Heart right ventricle (tissue), 16 donors: Measurements from ENCODE around the gene NDUFA9. TPM values are rescaled to one million over a fixed set of nuclear protein-coding genes. Genes with fewer than 3 reads are reported as not detected.

Experiments
- ATAC-seq, 8 donors: fragments of 200-7000 bp; cut with Tn5 transposase; one replicate each; pipeline ENCODE4 v1.9.1; 2020; ENCODE audit warnings: mild to moderate bottlenecking in 8 of 8, moderate library complexity in 8 of 8, moderate number of reproducible peaks in 1 of 8
- DNase-seq, 2 donors: peaks; one replicate each; pipeline ENCODE4 v3.0.0-alpha.2; 2020
- H3K27ac ChIP-seq, 10 donors: fragments of 200-600 bp; sonication (generic) in 2 of 10; one replicate each; pipeline versions ENCODE4 v1.5.0 to v1.8.0; 2020 to 2022; ENCODE audit warnings: mild to moderate bottlenecking in 3 of 10
- H3K27me3 ChIP-seq, 7 donors: fragments of 200-600 bp; one replicate each; pipeline ENCODE4 v1.8.0; 2021 to 2022; ENCODE audit warnings: mild to moderate bottlenecking in 2 of 7
- H3K36me3 ChIP-seq, 9 donors: fragments of 200-600 bp; sonication (generic) in 1 of 9; one replicate each; pipeline versions ENCODE4 v1.5.0 to v1.8.0; 2020 to 2022; ENCODE audit warnings: mild to moderate bottlenecking in 2 of 9
- H3K4me1 ChIP-seq, 9 donors: fragments of 200-600 bp; sonication (generic) in 1 of 9; one replicate each; pipeline versions ENCODE4 v1.5.0 to v1.8.0; 2020 to 2022; ENCODE audit warnings: mild to moderate bottlenecking in 4 of 9
- H3K4me3 ChIP-seq, 10 donors: fragments of 200-600 bp; sonication (generic) in 2 of 10; one replicate each; pipeline versions ENCODE4 v1.5.0 to v1.8.0; 2020 to 2022; ENCODE audit warnings: mild to moderate bottlenecking in 7 of 10, moderate library complexity in 2 of 10
- H3K9me3 ChIP-seq, 11 donors: fragments of 200-600 bp in 10 of 11; sonication (generic) in 2 of 11; one replicate each; pipeline versions ENCODE4 v1.5.0 to v1.8.0; 2013 to 2022; ENCODE audit warnings: mild to moderate bottlenecking in 2 of 11, control low read depth in 1 of 11, moderate library complexity in 1 of 11
- WGBS, 2 donors: extraction: QIAGEN DNeasy Blood & Tissue Kit; methylation state at CpG; one replicate each; pipeline ENCODE4 v1.1.7; 2013; ENCODE audit warnings: inconsistent platforms in 1 of 2; 5-methylcytosine and 5-hydroxymethylcytosine counted together
- intact Hi-C, 10 donors: fragments of 100-400 bp; cut with DNase I; formaldehyde crosslinking; loops; one replicate each; pipeline versions ENCODE4 v1.11.1 to v1.14.2; 2022
- polyA plus RNA-seq, 2 donors: library from polyadenylated mRNA; stranded (reverse); fragments of 200-250 nt; gene quantifications; one replicate each; pipeline ENCODE4 v1.2.3, GENCODE V29; 2013
- total RNA-seq, 10 donors: library from RNA; stranded (reverse); fragmentation: NEBNext Ultra II Directional in 3 of 10; extraction: Animal tissue kit (Norgen Biotek cat#: 25700) in 3 of 10; gene quantifications; one replicate each; pipeline versions ENCODE4 v1.2.1 to v1.2.4, GENCODE V29; 2021 to 2023
- TF ChIP-seq, protein P1 (sequence below), 9 donors: fragments of 200-600 bp; sonication (generic) in 2 of 9; IDR thresholded peaks; one replicate each; pipeline versions ENCODE4 v1.5.0 to v1.8.0; 2021 to 2022; ENCODE audit warnings: antibody characterized with exemption in 9 of 9, mild to moderate bottlenecking in 5 of 9, moderate library complexity in 1 of 9
- donor health status: Arrhythmogenic right ventricular cardiomyopathy.
- donor health status: ischemic (EF 13 %, LVEDD 7.1; RV severe dilation, severe dysfunction).
- donor health status: healthy with polysubstance abuse.
- donor health status: DM: no; HTN: yes; CAD: no.
- donor health status: DM: no; HTN: no; CAD: no.
- donor health status: ischemic (EF 25% LVEDD 6.9; RV normal size, moderate dysfunction).
- donor health status: ischemic (EF 25% LVEDD 5.7; RV mildly dilated, moderate dysfunction).
- donor health status: healthy.
- donor health status: DM: yes; HTN: yes; CAD: no.
- donor health status: Ischemic cardiomyopathy.
- donor health status: ischemic (EF 35%, LVEDD 5.7; RV mildly dilated, moderate dysfunction).
- donor health status: nonischemic (EF 11% LVEDD 7.7; RV severe dilation, severe dysfunction).
- donor health status: DM: yes; HTN: yes; CAD: no.
- donor health status: PGD.
- donor health status: ischemic (EF 29% LVEDD 5.4; RV normal size, mild dysfunction).
- donor health status: nonischemic (EF 23%, LVEDD 6.1; RV moderate dilation, normal function).

Gene NDUFA9
- total and polyA plus RNA-seq, 12 donors, result 173 to 371 (median 328) TPM

DNA sequence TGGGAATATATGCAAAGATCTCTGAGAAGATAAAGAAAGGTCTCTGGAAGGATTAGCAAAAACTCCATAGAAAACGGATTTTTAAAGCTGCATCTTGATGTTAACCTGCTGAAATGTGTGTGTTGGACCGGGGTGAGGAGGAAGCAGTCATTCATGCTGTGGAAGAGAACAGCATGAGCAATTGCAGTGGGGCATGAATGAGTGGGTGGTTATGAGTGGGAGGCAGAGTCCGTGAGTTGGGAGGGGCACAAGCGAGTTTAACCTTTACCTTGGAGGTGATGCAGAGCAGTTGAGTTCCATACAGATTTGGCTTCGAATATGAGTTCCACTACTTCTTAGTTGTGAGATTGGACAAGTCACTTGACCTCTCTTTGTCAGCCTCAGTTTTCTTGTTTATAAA is 41.8 kb downstream of the NDUFA9 start:
- Histone ChIP-seq H3K27ac (no peak overlapping the region), H3K27me3 (no peaks in the 10 kb centered on the region), H3K4me1 (no peaks in the 10 kb centered on the region), H3K9me3 (no peaks in the 10 kb centered on the region), H3K36me3 (peaks cover 0 to 78% (median 20%) of the 10 kb centered on the region in 9 donors), H3K4me3 (no peak overlapping the region)
- WGBS, 2 donors, result 95 to 97% methylated on average over 5 of the region's 5 CpGs
- DNase-seq, result no peak
- no peak for ATAC-seq
- intact Hi-C loops, result no loop called here
- TF ChIP-seq, protein P1, sequence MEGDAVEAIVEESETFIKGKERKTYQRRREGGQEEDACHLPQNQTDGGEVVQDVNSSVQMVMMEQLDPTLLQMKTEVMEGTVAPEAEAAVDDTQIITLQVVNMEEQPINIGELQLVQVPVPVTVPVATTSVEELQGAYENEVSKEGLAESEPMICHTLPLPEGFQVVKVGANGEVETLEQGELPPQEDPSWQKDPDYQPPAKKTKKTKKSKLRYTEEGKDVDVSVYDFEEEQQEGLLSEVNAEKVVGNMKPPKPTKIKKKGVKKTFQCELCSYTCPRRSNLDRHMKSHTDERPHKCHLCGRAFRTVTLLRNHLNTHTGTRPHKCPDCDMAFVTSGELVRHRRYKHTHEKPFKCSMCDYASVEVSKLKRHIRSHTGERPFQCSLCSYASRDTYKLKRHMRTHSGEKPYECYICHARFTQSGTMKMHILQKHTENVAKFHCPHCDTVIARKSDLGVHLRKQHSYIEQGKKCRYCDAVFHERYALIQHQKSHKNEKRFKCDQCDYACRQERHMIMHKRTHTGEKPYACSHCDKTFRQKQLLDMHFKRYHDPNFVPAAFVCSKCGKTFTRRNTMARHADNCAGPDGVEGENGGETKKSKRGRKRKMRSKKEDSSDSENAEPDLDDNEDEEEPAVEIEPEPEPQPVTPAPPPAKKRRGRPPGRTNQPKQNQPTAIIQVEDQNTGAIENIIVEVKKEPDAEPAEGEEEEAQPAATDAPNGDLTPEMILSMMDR (IDR thresholded peaks at IDR 0.05), result no peak

Other genes with a start within 250 kb of the NDUFA9 start
- not detected for gene FGF6, start 203.3 kb upstream of the NDUFA9 start, total RNA-seq
- not detected for gene FGF6, start 203.3 kb upstream of the NDUFA9 start, polyA plus RNA-seq
- 1 to 10 TPM in 8 of 10 donors, under 1 TPM in 2; 0.35 to 3.4 (median 1.2) TPM for gene RAD51AP1, start 110.2 kb upstream of the NDUFA9 start, total RNA-seq
- under 1 TPM; 0.46 to 0.59 TPM for gene RAD51AP1, start 110.2 kb upstream of the NDUFA9 start, polyA plus RNA-seq
- 10 to 100 TPM; 21.2 to 34.3 (median 28.2) TPM for gene DYRK4, start 86.9 kb upstream of the NDUFA9 start, total RNA-seq
- gene DYRK4, start 86.9 kb upstream of the NDUFA9 start, polyA plus RNA-seq, result 10 to 100 TPM; 40.4 to 64.5 TPM
- 1 to 10 TPM; 1.9 to 6.1 (median 3.7) TPM for gene AKAP3, start 63 bp upstream of the NDUFA9 start, total RNA-seq
- gene AKAP3, start 63 bp upstream of the NDUFA9 start, polyA plus RNA-seq, result 1 to 10 TPM in 1 of 2 donors, under 1 TPM in 1; 0.93 to 3.1 TPM
- gene GALNT8, start 71.3 kb downstream of the NDUFA9 start, total RNA-seq, result 1 to 10 TPM; 1.1 to 5.7 (median 1.6) TPM
- gene GALNT8, start 71.3 kb downstream of the NDUFA9 start, polyA plus RNA-seq, result 1 to 10 TPM in 1 of 2 donors, under 1 TPM in 1; 0.42 to 1.3 TPM